Neural cell (in vitro differentiated cells): ENCODE measurements around the gene C14orf119. TPM values are rescaled to one million over a fixed set of nuclear protein-coding genes. Genes with fewer than 3 reads are reported as not detected.

ENCODE experiments used
- H2AFZ ChIP-seq: fragments of 200-600, 300-800 bp; sonication (generic), shearing (Covaris generic); 2 replicates; pipeline ENCODE4 v1.6.0; 2014; ENCODE audit warnings: low read depth, mild to moderate bottlenecking, antibody characterized with exemption, low read length, moderate library complexity
- H3F3A ChIP-seq: fragments of 200-600 bp; shearing (Covaris generic); 2 replicates; pipeline ENCODE4 v1.6.1; 2016; ENCODE audit warnings: mild to moderate bottlenecking, moderate library complexity, mixed read lengths, antibody characterized with exemption, low read length; ENCODE audit not compliant: insufficient read depth, poor library complexity, severe bottlenecking
- H3K27ac ChIP-seq: fragments of 200-600, 300-800 bp; sonication (generic), shearing (Covaris generic); 2 replicates; pipeline ENCODE4 v1.5.1; 2014; ENCODE audit warnings: mild to moderate bottlenecking, low read length, moderate library complexity
- H3K27me3 ChIP-seq: fragments of 300-800, 200-600 bp; sonication (generic), shearing (Covaris generic); 2 replicates; pipeline ENCODE4 v1.6.0; 2014; ENCODE audit warnings: mild to moderate bottlenecking, low read depth, low read length, moderate library complexity; ENCODE audit not compliant: insufficient read depth
- H3K36me3 ChIP-seq: fragments of 300-800, 200-600 bp; sonication (generic), shearing (Covaris generic); 2 replicates; pipeline ENCODE4 v1.5.1; 2014; ENCODE audit warnings: mild to moderate bottlenecking, antibody characterized with exemption, low read length, moderate library complexity; ENCODE audit not compliant: insufficient read depth
- H3K4me2 ChIP-seq: fragments of 300-800, 200-600 bp; sonication (generic), shearing (Covaris generic); 2 replicates; pipeline ENCODE4 v1.6.0; 2014; ENCODE audit warnings: mild to moderate bottlenecking, low read length
- H3K4me3 ChIP-seq: fragments of 300-800, 200-600 bp; sonication (generic), shearing (Covaris generic); 2 replicates; pipeline ENCODE4 v1.5.1; 2014; ENCODE audit warnings: mild to moderate bottlenecking, low read length, moderate library complexity
- H3K79me2 ChIP-seq: fragments of 200-600 bp; shearing (Covaris generic); replicated peaks from 2 replicates; pipeline ENCODE4 v1.6.0; 2014; ENCODE audit warnings: mild to moderate bottlenecking, low read length, moderate library complexity; ENCODE audit not compliant: insufficient read depth
- H3K9ac ChIP-seq: fragments of 300-800, 200-600 bp; sonication (generic), shearing (Covaris generic); 2 replicates; pipeline ENCODE4 v1.6.1; 2016; ENCODE audit warnings: mild to moderate bottlenecking, low read length, mixed read lengths
- H3K9me2 ChIP-seq: fragments of 200-600 bp; shearing (Covaris generic); 2 replicates; pipeline ENCODE4 v1.6.1; 2016; ENCODE audit warnings: mild to moderate bottlenecking, low read length, mixed read lengths; ENCODE audit not compliant: insufficient read depth
- H3K9me3 ChIP-seq: fragments of 200-600, 300-800 bp; sonication (generic), shearing (Covaris generic); 2 replicates; pipeline ENCODE4 v1.6.1; 2016; ENCODE audit warnings: mild to moderate bottlenecking, mixed run types, low read length, moderate library complexity, mixed read lengths
- H4K20me1 ChIP-seq: fragments of 200-600 bp; shearing (Covaris generic); 2 replicates; pipeline ENCODE4 v1.6.1; 2016; ENCODE audit warnings: mild to moderate bottlenecking, mixed run types; ENCODE audit not compliant: insufficient read depth
- EP300 ChIP-seq: fragments of 450-650 bp; conservative IDR thresholded peaks from 2 replicates; pipeline ENCODE4 v1.6.1; 2014; ENCODE audit warnings: antibody characterized with exemption, mild to moderate bottlenecking, moderate library complexity; ENCODE audit not compliant: poor library complexity, severe bottlenecking
- EZH2 ChIP-seq: fragments of 200-600, 300-800 bp; shearing (Covaris generic), sonication (generic); IDR thresholded peaks from 2 replicates; pipeline ENCODE4 v1.6.1; 2014; ENCODE audit warnings: antibody characterized with exemption, low read length, borderline replicate concordance, mild to moderate bottlenecking; ENCODE audit not compliant: insufficient read depth, poor library complexity, severe bottlenecking
- MXI1 ChIP-seq: fragments of 450-650 bp; conservative IDR thresholded peaks from 2 replicates; pipeline ENCODE4 v1.6.1; 2014; ENCODE audit warnings: antibody characterized with exemption, mild to moderate bottlenecking; ENCODE audit not compliant: poor library complexity, severe bottlenecking
- POLR2AphosphoS5 ChIP-seq: IDR thresholded peaks from 2 replicates; pipeline ENCODE4 v1.6.1; 2012
- RAD21 ChIP-seq: fragments of 450-650 bp; conservative IDR thresholded peaks from 2 replicates; pipeline ENCODE4 v1.6.1; 2014; ENCODE audit warnings: antibody characterized with exemption, mild to moderate bottlenecking, moderate library complexity
- SMC3 ChIP-seq: fragments of 450-650 bp; conservative IDR thresholded peaks from 2 replicates; pipeline ENCODE4 v1.6.1; 2014; ENCODE audit warnings: antibody characterized with exemption, mild to moderate bottlenecking, moderate library complexity; ENCODE audit not compliant: poor library complexity
- TAF1 ChIP-seq: IDR thresholded peaks from 2 replicates; pipeline ENCODE4 v1.6.1; 2012; ENCODE audit warnings: low read depth
- polyA plus RNA-seq: library from polyadenylated mRNA; depleted of rRNA; stranded (reverse); fragments of >200 nt; gene quantifications from 2 replicates; pipeline ENCODE4 v1.2.3, GENCODE V29; 2014
- TF ChIP-seq, protein P1 (sequence below): fragments of 450-650 bp; IDR thresholded peaks from 2 replicates; pipeline ENCODE4 v1.5.1; 2014; ENCODE audit warnings: antibody characterized with exemption, mild to moderate bottlenecking, moderate library complexity; ENCODE audit not compliant: poor library complexity, severe bottlenecking
- TF ChIP-seq, protein P2 (sequence below): IDR thresholded peaks from 2 replicates; pipeline ENCODE4 v1.6.1; 2012; ENCODE audit warnings: borderline replicate concordance

The C14orf119 gene
- polyA plus RNA-seq, 1 donor from 2014 or later, result 26.4 TPM

DNA sequence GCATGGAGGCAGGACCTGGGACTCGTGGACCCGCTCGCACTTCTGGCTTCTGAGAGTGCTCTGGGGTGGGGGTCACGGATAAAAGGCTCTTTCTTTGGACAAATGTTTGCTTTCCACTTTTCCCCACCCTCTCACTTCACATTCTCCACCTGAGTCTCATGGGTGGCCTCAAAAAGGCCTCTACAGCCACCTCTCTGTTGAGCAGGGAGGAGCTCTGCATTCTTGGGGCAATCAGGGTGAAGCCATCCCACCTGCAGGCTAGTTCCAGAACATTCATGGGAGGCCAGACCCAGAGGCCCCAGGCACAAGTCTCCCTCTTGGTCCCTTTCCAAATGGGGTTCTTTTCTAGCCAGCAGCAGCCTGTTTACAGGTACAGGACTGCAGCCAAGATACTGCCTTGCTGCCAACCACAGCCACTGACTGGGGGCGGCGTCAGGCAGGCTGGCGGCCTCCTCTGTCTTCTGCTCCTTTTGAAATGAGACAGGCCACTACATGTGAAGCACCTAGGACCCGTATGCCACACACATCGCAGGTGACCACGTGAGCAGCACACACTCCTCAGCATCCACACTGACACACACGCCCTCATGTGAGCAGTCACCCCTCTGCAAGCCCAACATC, 42.0 kb downstream of the C14orf119 start:
- no peak overlapping the region for H3K27ac ChIP-seq
- H3K4me3 ChIP-seq, result no peak overlapping the region
- H3K9ac ChIP-seq, result no peak overlapping the region

DNA sequence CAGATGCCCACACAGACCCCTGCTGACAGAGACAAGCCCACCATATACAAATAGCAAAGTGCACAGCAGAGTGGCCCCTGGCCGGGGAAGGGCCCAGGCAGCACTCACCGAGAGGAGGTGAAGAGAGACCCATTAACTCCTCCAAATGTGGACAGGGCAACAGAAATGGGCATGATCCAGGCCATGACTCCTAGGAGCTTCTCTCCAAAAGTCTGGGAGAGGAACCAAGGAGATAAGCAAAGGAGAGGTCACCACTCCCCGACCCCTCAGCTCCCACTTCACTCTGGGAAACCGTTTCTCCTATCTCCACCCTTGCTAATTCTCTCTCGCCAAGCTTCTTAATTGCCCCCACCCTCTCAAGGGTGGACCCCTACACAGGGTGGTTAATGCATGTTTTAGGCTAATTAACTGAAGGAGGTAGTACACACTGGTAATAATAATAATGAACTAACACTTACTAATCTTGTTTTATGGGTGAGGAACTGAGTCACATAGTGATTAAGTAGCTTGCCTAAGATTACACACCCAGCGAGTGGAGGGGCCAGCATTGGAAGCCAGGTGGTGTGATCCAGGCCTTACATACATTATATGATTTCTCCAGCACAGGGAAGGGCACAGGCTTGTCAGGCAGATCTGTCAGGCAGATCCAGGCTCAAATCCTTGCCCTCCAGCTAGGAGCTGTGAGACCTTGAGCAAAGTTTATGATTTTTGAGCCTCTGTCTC, 42.7 kb downstream of the C14orf119 start:
- no peak overlapping the region for H3K4me3 ChIP-seq
- H3K27me3 ChIP-seq, result no peaks in the 10 kb centered on the region
- H3K27ac ChIP-seq, result no peak overlapping the region
- TF ChIP-seq MXI1 (no peak), POLR2AphosphoS5 (no peak), TAF1 (no peak)
- no peaks in the 10 kb centered on the region for H3K79me2 ChIP-seq
- no peak overlapping the region for H3K4me2 ChIP-seq
- no peaks in the 10 kb centered on the region for H3K9me2 ChIP-seq
- H3F3A ChIP-seq, result no peaks in the 10 kb centered on the region
- H2AFZ ChIP-seq, result no peak overlapping the region
- no peaks in the 10 kb centered on the region for H3K9me3 ChIP-seq
- H3K36me3 ChIP-seq, result no peaks in the 10 kb centered on the region
- no peak overlapping the region for H3K9ac ChIP-seq
- no peaks in the 10 kb centered on the region for H4K20me1 ChIP-seq

More for the DNA sequence above, 42.0 kb downstream of the C14orf119 start:
- Histone ChIP-seq H3K27me3 (no peaks in the 10 kb centered on the region), H2AFZ (no peak overlapping the region), H3K9me2 (no peaks in the 10 kb centered on the region), H3K4me2 (no peak overlapping the region), H3K9me3 (no peaks in the 10 kb centered on the region), H3K79me2 (no peaks in the 10 kb centered on the region), H4K20me1 (no peaks in the 10 kb centered on the region), H3K36me3 (no peaks in the 10 kb centered on the region), H3F3A (no peaks in the 10 kb centered on the region)
- TF ChIP-seq SMC3 (no peak), EP300 (no peak), MXI1 (no peak), TAF1 (no peak), RAD21 (no peak), POLR2AphosphoS5 (no peak), EZH2 (no peak)
- TF ChIP-seq, protein P1, sequence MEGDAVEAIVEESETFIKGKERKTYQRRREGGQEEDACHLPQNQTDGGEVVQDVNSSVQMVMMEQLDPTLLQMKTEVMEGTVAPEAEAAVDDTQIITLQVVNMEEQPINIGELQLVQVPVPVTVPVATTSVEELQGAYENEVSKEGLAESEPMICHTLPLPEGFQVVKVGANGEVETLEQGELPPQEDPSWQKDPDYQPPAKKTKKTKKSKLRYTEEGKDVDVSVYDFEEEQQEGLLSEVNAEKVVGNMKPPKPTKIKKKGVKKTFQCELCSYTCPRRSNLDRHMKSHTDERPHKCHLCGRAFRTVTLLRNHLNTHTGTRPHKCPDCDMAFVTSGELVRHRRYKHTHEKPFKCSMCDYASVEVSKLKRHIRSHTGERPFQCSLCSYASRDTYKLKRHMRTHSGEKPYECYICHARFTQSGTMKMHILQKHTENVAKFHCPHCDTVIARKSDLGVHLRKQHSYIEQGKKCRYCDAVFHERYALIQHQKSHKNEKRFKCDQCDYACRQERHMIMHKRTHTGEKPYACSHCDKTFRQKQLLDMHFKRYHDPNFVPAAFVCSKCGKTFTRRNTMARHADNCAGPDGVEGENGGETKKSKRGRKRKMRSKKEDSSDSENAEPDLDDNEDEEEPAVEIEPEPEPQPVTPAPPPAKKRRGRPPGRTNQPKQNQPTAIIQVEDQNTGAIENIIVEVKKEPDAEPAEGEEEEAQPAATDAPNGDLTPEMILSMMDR, result no peak
- TF ChIP-seq, protein P2, sequence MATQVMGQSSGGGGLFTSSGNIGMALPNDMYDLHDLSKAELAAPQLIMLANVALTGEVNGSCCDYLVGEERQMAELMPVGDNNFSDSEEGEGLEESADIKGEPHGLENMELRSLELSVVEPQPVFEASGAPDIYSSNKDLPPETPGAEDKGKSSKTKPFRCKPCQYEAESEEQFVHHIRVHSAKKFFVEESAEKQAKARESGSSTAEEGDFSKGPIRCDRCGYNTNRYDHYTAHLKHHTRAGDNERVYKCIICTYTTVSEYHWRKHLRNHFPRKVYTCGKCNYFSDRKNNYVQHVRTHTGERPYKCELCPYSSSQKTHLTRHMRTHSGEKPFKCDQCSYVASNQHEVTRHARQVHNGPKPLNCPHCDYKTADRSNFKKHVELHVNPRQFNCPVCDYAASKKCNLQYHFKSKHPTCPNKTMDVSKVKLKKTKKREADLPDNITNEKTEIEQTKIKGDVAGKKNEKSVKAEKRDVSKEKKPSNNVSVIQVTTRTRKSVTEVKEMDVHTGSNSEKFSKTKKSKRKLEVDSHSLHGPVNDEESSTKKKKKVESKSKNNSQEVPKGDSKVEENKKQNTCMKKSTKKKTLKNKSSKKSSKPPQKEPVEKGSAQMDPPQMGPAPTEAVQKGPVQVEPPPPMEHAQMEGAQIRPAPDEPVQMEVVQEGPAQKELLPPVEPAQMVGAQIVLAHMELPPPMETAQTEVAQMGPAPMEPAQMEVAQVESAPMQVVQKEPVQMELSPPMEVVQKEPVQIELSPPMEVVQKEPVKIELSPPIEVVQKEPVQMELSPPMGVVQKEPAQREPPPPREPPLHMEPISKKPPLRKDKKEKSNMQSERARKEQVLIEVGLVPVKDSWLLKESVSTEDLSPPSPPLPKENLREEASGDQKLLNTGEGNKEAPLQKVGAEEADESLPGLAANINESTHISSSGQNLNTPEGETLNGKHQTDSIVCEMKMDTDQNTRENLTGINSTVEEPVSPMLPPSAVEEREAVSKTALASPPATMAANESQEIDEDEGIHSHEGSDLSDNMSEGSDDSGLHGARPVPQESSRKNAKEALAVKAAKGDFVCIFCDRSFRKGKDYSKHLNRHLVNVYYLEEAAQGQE, result no peak
